ENCODE data around the gene SF3A2.

DNA sequence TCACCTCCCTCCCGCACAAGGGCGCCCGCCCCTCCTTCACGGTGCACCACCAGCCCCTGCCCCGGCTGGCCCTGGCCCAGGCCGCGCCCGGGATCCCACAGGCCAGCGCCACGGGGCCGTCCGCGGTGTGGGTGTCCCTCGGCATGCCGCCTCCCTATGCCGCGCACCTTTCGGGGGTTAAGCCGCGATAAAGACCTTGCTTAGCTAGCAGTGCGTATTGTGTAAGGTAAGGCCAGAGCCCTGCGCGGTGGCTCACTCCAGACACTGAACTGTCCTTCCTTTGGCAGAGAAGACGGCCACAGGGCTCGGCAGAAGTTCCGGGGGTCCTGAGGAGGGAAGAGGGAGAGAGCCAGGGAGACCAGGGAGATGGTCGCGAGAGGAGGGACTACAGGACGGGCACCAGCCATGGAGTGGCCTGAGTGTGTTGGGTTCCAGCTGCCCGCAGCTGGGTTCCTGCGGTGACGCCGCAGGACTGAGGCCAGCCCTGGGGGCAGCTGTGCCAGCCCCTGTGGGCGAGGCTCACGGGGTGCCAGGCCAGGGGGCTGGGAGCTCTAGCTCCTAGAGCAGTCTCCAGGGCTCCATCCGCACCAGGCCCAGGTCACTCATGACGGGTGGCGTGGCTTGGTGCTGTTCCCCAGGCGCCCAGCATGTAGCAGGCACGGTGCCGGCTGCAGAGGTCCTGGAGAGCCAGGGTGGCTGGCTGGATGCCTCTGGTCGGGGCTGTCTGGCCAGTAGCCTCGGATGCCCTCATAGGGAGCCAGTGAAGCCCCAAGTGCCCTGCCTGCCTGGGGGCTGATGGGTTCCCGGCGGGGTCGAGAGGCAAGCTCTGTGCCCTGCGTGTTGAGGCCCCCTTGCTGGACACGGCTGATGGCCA lies 8.2 kb upstream of the SF3A2 start:
- TF ChIP-seq, protein P1, sequence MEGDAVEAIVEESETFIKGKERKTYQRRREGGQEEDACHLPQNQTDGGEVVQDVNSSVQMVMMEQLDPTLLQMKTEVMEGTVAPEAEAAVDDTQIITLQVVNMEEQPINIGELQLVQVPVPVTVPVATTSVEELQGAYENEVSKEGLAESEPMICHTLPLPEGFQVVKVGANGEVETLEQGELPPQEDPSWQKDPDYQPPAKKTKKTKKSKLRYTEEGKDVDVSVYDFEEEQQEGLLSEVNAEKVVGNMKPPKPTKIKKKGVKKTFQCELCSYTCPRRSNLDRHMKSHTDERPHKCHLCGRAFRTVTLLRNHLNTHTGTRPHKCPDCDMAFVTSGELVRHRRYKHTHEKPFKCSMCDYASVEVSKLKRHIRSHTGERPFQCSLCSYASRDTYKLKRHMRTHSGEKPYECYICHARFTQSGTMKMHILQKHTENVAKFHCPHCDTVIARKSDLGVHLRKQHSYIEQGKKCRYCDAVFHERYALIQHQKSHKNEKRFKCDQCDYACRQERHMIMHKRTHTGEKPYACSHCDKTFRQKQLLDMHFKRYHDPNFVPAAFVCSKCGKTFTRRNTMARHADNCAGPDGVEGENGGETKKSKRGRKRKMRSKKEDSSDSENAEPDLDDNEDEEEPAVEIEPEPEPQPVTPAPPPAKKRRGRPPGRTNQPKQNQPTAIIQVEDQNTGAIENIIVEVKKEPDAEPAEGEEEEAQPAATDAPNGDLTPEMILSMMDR (IDR thresholded peaks at IDR 0.05) = no peak
- TF ChIP-seq POLR2A (IDR thresholded peaks at IDR 0.05) = no peak
